ENCODE measurements around the gene C2. TPM values are rescaled to one million over a fixed set of nuclear protein-coding genes. Genes with fewer than 3 reads are reported as not detected.

C2 gene
- total and polyA plus RNA-seq, 2 donors (not counting 1 experiment from before 2014, with no cell fraction given): 0.28 to 3.4 TPM

DNA sequence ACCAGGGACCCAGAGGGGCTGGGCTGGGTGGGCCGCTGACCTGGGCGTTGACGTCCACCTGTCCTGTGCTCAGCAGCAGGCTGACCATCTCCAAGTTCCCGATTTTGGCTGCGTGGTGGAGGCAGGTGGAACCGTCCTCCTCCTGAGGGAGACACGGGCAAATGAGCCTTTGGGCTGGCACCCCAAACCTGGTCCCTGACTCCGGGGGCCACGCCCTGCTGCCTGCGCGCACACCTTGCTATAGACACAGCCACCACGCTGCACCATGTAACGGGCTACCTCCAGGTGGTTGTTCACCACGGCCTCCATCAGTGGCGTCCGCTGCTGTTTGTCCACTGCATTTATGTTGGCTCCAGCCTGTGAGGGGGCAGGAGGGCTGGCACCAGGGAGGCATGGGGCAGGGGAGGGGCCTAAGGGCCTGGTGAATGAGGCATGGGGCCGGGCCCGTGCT, 41.0 kb upstream of the C2 start:
- H3K27ac ChIP-seq (ENCODE audit: low read length in 2 of 2): no peak overlapping the region
- H2AFZ ChIP-seq (ENCODE audit: insufficient read depth, low read depth, low read length, poor library complexity, severe bottlenecking): no peak overlapping the region
- Mint-ChIP-seq H3K4me1 (no peaks in the 10 kb centered on the region), H3K9me3 (ENCODE audit: insufficient read depth) (no peaks in the 10 kb centered on the region), H3K4me3 (no peak overlapping the region), H3K27ac (no peak overlapping the region), H3K27me3 (no peaks in the 10 kb centered on the region)
- H3K36me3 ChIP-seq (replicated peaks in 1 of 2; ENCODE audit: control extremely low read depth in 1 of 2, control insufficient read depth in 1 of 2, extremely low read depth in 1 of 2, insufficient read depth in 2 of 2, low read length in 1 of 2): peaks cover 2 to 70% of the 10 kb centered on the region in 2 experiments
- no peak overlapping the region for H3K9ac ChIP-seq (ENCODE audit: low read length)
- peaks cover 6% of the 10 kb centered on the region for H4K20me1 ChIP-seq (ENCODE audit: control insufficient read depth, insufficient read depth, low read length, poor library complexity, severe bottlenecking)
- intact Hi-C loops (cut with micrococcal nuclease): no loop called here
- DNase-seq (no peak), ATAC-seq (ENCODE audit: low read depth) (no peak)
- H3K79me2 ChIP-seq (ENCODE audit: control insufficient read depth, insufficient read depth, low read length): no peaks in the 10 kb centered on the region
- H3K4me2 ChIP-seq (replicated peaks; ENCODE audit: low read depth, low read length, poor library complexity, severe bottlenecking): no peak overlapping the region
- WGBS (ENCODE audit: insufficient coverage): 97% methylated on average over 18 of the region's 18 CpGs
- H3K4me3 ChIP-seq (ENCODE audit: control extremely low read depth in 1 of 5, extremely low read depth in 1 of 5, insufficient read depth in 1 of 5, low read depth in 2 of 5, low read length in 4 of 5): no peak overlapping the region
- H3K4me1 ChIP-seq (ENCODE audit: control insufficient read depth in 2 of 2, insufficient read depth in 2 of 2, low read length in 2 of 2): no peaks in the 10 kb centered on the region
- ChIA-PET POLR2A (no interaction called here), CTCF (no interaction called here)
- TF ChIP-seq EZH2 (IDR thresholded peaks at IDR 0.05; ENCODE audit: borderline replicate concordance, insufficient read depth, low read depth, low read length, poor library complexity, severe bottlenecking) (no peak), CTCF (IDR thresholded peaks at IDR 0.05) (no peak)
- H3K9me3 ChIP-seq (ENCODE audit: control extremely low read depth in 1 of 3, control insufficient read depth in 2 of 3, insufficient read depth in 1 of 3, low read length in 2 of 3): no peaks in the 10 kb centered on the region
- H3K27me3 ChIP-seq (replicated peaks in 1 of 4; ENCODE audit: control extremely low read depth in 1 of 4, control insufficient read depth in 3 of 4, insufficient read depth in 4 of 4, low read length in 3 of 4): no peaks in the 10 kb centered on the region

DNA sequence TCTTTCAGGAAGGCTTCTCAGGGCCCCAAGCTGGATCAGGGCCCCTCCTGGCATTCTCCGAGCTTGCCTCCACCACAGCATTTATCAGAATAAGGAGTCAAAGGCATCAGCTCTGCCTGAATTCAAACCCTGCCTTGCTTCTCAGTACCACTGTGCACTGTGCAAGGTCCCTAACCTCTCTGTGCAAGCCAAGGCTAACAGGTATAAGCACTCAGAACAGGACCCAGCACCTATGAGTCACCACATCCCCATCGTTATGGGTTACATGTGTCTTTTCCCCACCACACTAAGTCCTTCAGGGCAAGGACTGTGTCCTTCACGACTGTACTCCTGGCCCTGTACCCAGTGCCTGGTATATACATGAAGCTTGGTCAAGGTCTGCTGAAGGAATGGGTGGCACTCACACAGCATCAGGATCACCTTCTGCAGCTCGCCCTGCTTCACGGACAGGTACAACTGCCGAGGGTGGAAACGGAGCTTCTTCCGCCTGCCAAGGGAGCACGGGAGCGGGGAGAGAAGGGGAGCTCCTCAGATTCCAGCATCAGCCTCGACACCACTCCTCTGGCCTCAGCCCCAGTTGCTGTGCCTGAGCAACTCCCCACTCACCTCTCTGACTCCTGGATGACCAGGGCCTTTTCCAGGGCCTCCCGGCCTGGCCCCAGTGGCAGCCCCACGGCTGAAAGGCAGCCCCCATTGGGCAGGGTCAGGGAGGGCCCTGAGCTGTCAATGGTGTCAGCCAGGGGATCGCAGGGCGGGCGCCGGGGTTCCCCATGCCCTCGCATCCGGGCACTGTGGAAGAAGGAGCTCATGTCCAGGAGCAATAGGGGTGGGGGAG, 40.1 kb upstream of the C2 start:
- WGBS (ENCODE audit: insufficient coverage): 96% methylated on average over 18 of the region's 19 CpGs
- Mint-ChIP-seq H3K4me1 (no peaks in the 10 kb centered on the region), H3K27ac (no peak overlapping the region), H3K27me3 (no peaks in the 10 kb centered on the region), H3K9me3 (ENCODE audit: insufficient read depth) (no peaks in the 10 kb centered on the region), H3K4me3 (no peak overlapping the region)
- Histone ChIP-seq H3K4me3 (ENCODE audit: control extremely low read depth in 1 of 5, extremely low read depth in 1 of 5, insufficient read depth in 1 of 5, low read depth in 2 of 5, low read length in 4 of 5) (no peak overlapping the region), H3K9me3 (ENCODE audit: control extremely low read depth in 1 of 3, control insufficient read depth in 2 of 3, insufficient read depth in 1 of 3, low read length in 2 of 3) (no peaks in the 10 kb centered on the region), H3K9ac (ENCODE audit: low read length) (no peak overlapping the region), H3K36me3 (replicated peaks in 1 of 2; ENCODE audit: control extremely low read depth in 1 of 2, control insufficient read depth in 1 of 2, extremely low read depth in 1 of 2, insufficient read depth in 2 of 2, low read length in 1 of 2) (peaks cover 2 to 70% of the 10 kb centered on the region in 2 experiments), H3K79me2 (ENCODE audit: control insufficient read depth, insufficient read depth, low read length) (no peaks in the 10 kb centered on the region), H3K27ac (ENCODE audit: low read length in 2 of 2) (no peak overlapping the region), H3K4me1 (ENCODE audit: control insufficient read depth in 2 of 2, insufficient read depth in 2 of 2, low read length in 2 of 2) (no peaks in the 10 kb centered on the region), H3K27me3 (replicated peaks in 1 of 4; ENCODE audit: control extremely low read depth in 1 of 4, control insufficient read depth in 3 of 4, insufficient read depth in 4 of 4, low read length in 3 of 4) (no peaks in the 10 kb centered on the region), H4K20me1 (ENCODE audit: control insufficient read depth, insufficient read depth, low read length, poor library complexity, severe bottlenecking) (peaks cover 6% of the 10 kb centered on the region), H3K4me2 (replicated peaks; ENCODE audit: low read depth, low read length, poor library complexity, severe bottlenecking) (no peak overlapping the region), H2AFZ (ENCODE audit: insufficient read depth, low read depth, low read length, poor library complexity, severe bottlenecking) (no peak overlapping the region)
- intact Hi-C loops (cut with micrococcal nuclease): no loop called here
- POLR2A ChIA-PET: interaction anchor here (0.6 kb wide), 2 partner anchors 211 to 1266 kb away, joined by 3 to 4 read pairs; no protein-coding TSS in a partner anchor
- DNase-seq (no peak), ATAC-seq (ENCODE audit: low read depth) (no peak)
- CTCF ChIA-PET: interaction anchor here (0.7 to 2.8 kb wide), 6 partner anchors 11 to 160 kb away, joined by 3 to 8 read pairs (median 4); partner anchors contain the start of gene NEU1
- no peak for TF ChIP-seq CTCF (IDR thresholded peaks at IDR 0.05)
- TF ChIP-seq EZH2 (IDR thresholded peaks at IDR 0.05; ENCODE audit: borderline replicate concordance, insufficient read depth, low read depth, low read length, poor library complexity, severe bottlenecking): no peak

All from B cell (primary cell).